HUES6 (cell line): ENCODE measurements around the gene TGFB1.
A peak's percentile ranks its signal among the peaks of the same experiment; 100 is the strongest.

Experiments used
- H3K27ac ChIP-seq: 2 replicates; pipeline ENCODE4 v1.7.0; 2013; ENCODE audit warnings: low read depth, mild to moderate bottlenecking, low read length, inconsistent platforms
- H3K27me3 ChIP-seq: 2 replicates; pipeline ENCODE4 v1.6.1; 2013; ENCODE audit warnings: low read length; ENCODE audit not compliant: control insufficient read depth, insufficient read depth
- H3K36me3 ChIP-seq: 2 replicates; pipeline ENCODE4 v1.6.1; 2013; ENCODE audit warnings: low read length; ENCODE audit not compliant: control insufficient read depth, insufficient read depth
- H3K4me1 ChIP-seq: 2 replicates; pipeline ENCODE4 v1.6.1; 2013; ENCODE audit warnings: low read length; ENCODE audit not compliant: control insufficient read depth, insufficient read depth
- H3K4me3 ChIP-seq: 2 replicates; pipeline ENCODE4 v1.5.1; 2013; ENCODE audit warnings: low read depth, low read length
- H3K9ac ChIP-seq: one replicate; pipeline ENCODE4 v1.6.1; 2013; ENCODE audit warnings: mild to moderate bottlenecking, low read length
- H3K9me3 ChIP-seq: 2 replicates; pipeline ENCODE4 v1.6.1; 2013; ENCODE audit warnings: low read depth, low read length; ENCODE audit not compliant: control insufficient read depth, insufficient read depth

The TGFB1 gene

GRCh38 chr19:41369769-41370168, 16.0 kb upstream of the TGFB1 start:
- no peaks in the 10 kb centered on the region for H3K9me3 ChIP-seq
- peaks cover under 1% of the 10 kb centered on the region; the same call in 1 of the 2 replicates for H3K4me1 ChIP-seq
- H3K4me3 ChIP-seq: no peak overlapping the region
- no peaks in the 10 kb centered on the region for H3K27me3 ChIP-seq
- no peaks in the 10 kb centered on the region for H3K36me3 ChIP-seq
- H3K9ac ChIP-seq: no peak overlapping the region
- H3K27ac ChIP-seq: no peak overlapping the region

DNA sequence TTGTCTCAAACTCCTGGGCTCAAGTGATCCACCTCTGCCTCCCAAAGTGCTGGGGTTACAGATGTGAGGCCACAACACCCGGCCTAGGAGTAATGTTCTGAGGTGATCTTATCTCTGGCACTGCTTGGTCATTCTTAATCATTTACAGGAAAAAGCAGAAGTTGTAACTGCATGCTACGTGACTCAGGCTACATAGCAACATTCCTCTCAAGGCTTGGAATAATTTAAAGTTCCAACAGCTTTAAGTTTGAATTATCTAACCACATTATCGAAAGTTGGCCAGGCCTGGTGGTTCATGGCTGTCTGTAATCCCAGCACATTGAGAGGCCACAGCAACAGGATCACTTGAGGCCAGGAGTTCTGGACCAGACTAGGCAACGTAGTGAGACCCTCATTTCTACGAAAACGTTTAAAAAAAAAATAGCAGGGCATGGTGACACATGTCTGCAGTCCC, 14.2 kb upstream of the TGFB1 start:
- Histone ChIP-seq H3K27ac (no peak overlapping the region), H3K9ac (no peak overlapping the region), H3K9me3 (no peaks in the 10 kb centered on the region), H3K36me3 (no peaks in the 10 kb centered on the region), H3K4me1 (peaks cover 8% of the 10 kb centered on the region; the same call in 1 of the 2 replicates), H3K27me3 (no peaks in the 10 kb centered on the region), H3K4me3 (no peak overlapping the region)

DNA sequence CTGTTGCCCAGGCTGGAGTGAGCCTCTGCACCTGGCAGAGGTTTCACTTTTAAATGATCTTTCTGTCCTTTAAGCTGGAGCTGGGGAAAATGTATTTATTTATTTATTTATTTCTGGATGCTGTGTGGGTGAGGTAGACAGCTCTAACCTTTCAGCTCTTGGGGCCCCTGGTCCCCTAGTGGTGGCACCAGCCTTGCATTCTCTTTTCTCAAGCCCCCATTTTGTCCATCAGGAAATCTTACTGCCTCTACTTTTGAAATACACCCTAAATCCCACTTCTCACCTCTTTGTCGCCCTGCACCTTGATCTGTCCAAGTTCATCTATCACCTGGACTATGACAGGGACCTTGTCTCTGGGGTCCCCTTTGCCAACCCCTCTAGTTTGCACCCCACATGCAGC, 12.4 kb upstream of the TGFB1 start:
- no peak overlapping the region for H3K27ac ChIP-seq
- H3K9me3 ChIP-seq: no peaks in the 10 kb centered on the region
- H3K9ac ChIP-seq: no peak overlapping the region
- H3K36me3 ChIP-seq: no peaks in the 10 kb centered on the region
- no peaks in the 10 kb centered on the region for H3K27me3 ChIP-seq
- peaks cover 8% of the 10 kb centered on the region; the same call in 1 of the 2 replicates for H3K4me1 ChIP-seq
- no peak overlapping the region for H3K4me3 ChIP-seq

DNA sequence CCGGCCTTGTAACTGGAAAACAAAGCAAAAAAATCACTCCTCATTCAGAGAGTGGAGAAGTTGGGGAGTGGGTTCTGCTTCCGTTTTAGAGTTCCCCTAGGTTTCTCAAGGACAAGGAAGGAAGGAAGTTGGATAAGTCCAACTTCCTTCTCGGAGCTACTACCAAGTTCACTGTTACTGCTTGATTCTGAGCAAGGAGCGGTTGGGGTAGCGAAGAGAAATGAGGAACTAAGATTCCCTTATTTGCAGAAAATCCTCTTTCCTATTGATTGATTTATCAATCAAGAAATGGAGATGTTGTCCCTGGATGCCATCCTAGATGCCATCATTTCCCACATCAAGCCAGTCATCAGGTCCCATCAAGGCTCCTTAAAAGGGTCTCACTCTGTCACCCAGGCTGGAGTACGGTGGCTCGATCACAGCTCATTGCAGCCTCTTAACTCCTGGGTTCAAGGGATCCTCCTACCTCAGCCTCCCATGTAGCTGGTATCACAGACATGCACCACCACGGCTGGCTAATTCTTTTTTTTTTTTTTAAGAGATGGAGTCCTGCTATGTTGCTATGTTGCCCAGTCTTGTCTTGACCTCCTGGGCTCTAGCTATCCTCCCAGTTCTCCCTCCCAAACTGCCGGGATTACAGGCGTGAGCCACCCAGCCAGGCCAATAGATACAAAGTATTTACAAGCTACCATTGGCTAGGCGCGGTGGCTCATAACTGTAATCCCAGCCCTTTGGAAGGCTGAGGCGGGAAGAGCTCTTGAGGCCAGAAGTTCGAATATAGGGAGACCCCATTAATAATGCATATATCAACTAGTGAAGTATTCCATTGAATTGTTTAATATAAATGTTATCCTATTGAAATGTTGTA, 11.0 kb upstream of the TGFB1 start:
- Histone ChIP-seq H3K4me1 (peaks cover 8% of the 10 kb centered on the region; the same call in 1 of the 2 replicates), H3K9ac (peak overlapping the region; percentile 99), H3K27ac (peak overlapping the region; percentile 96), H3K4me3 (peak overlapping the region; percentile 94), H3K36me3 (no peaks in the 10 kb centered on the region), H3K9me3 (no peaks in the 10 kb centered on the region), H3K27me3 (no peaks in the 10 kb centered on the region)

- Histone ChIP-seq H3K36me3 (no peaks in the 10 kb centered on the region), H3K9ac (peak within 1 kb of the TSS; percentile 99), H3K27ac (peak within 1 kb of the TSS; percentile 96), H3K4me3 (peak within 1 kb of the TSS; percentile 94), H3K9me3 (no peaks in the 10 kb centered on the region), H3K4me1 (peaks cover 8% of the 10 kb centered on the region; the same call in 1 of the 2 replicates), H3K27me3 (no peaks in the 10 kb centered on the region)
Measured at GRCh38 chr19:41363753-41364523, 10.2 kb upstream of the TGFB1 start, which contains the start of gene B9D2. B9D2 (minus strand) TSS chr19:41364149; CDS start chr19:41363519, 630 bp downstream.

DNA sequence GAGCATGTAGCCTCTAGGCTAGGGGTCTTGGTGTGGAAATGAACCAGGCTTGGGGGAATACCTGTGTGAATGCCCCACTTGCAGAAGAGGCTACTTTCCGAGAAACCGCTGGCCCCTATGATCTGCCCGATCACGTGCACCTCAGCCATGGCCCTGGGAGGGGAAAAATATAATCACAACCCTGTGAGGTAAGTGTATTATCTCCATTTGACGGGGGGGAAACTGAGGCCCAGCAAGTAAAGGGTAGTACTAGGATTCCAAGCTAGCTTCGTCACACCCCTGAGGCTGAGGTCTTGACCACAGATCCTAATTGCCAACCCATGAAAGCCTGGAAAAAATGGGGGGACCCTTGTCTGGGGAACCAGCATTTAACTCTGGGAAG, 9.6 kb upstream of the TGFB1 start:
- H3K36me3 ChIP-seq: no peaks in the 10 kb centered on the region
- no peaks in the 10 kb centered on the region for H3K27me3 ChIP-seq
- peak overlapping the region; percentile 42 for H3K9ac ChIP-seq
- peak overlapping the region; percentile 94 for H3K4me3 ChIP-seq
- no peak overlapping the region for H3K27ac ChIP-seq
- H3K9me3 ChIP-seq: no peaks in the 10 kb centered on the region
- H3K4me1 ChIP-seq: peaks cover 8% of the 10 kb centered on the region; the same call in 1 of the 2 replicates

DNA sequence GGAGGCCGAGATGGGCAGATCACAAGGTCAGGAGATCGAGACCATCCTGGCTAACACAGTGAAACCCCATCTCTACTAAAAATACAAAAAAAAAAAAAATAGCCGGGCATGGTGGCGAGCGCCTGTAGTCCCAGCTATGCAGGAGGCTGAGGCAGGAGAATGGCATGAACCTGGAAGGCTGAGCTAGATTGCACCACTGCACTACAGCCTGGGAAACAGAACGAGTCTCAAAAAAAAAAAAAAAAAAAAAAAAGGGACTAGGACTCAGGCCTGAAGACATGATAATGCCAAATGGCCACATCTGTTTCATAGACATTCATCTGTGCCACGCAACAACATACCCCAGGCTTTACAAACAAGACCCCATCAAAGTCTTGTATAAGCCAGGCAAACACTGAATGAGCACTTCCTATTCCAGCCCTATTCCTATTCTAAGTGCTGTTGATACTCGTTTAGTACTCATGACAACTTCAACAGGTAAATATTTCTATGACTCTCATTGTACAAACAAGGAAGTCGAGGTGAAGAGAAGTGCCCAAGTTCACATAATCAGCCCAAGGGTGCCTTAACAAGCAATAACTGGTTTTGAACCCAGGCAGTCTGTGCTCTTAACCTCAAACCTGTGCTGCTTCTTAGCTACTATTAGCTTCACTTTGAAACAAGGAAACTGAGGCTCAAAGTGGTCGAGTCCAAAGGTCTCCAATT, 8.6 kb upstream of the TGFB1 start:
- H3K27ac ChIP-seq: no peak overlapping the region
- H3K9ac ChIP-seq: no peak overlapping the region
- H3K4me1 ChIP-seq: peaks cover 8% of the 10 kb centered on the region; the same call in 1 of the 2 replicates
- no peak overlapping the region for H3K4me3 ChIP-seq
- no peaks in the 10 kb centered on the region for H3K27me3 ChIP-seq
- no peaks in the 10 kb centered on the region for H3K36me3 ChIP-seq
- H3K9me3 ChIP-seq: no peaks in the 10 kb centered on the region

GRCh38 chr19:41359741-41360140, 6.0 kb upstream of the TGFB1 start:
- no peak overlapping the region for H3K27ac ChIP-seq
- no peak overlapping the region for H3K9ac ChIP-seq
- H3K4me3 ChIP-seq: no peak overlapping the region
- H3K36me3 ChIP-seq: no peaks in the 10 kb centered on the region
- no peaks in the 10 kb centered on the region for H3K27me3 ChIP-seq
- H3K4me1 ChIP-seq: peaks cover 7% of the 10 kb centered on the region; the same call in 1 of the 2 replicates
- no peaks in the 10 kb centered on the region for H3K9me3 ChIP-seq

GRCh38 chr19:41357746-41358145, 4.0 kb upstream of the TGFB1 start:
- no peak overlapping the region for H3K27ac ChIP-seq
- no peaks in the 10 kb centered on the region for H3K9me3 ChIP-seq
- H3K4me1 ChIP-seq: 0 out of 2 replicates have a peak, but pooled peaks cover 6% of the 10 kb centered on the region
- H3K9ac ChIP-seq: no peak overlapping the region
- peaks cover 7% of the 10 kb centered on the region; the same call in 1 of the 2 replicates for H3K27me3 ChIP-seq
- H3K36me3 ChIP-seq: no peaks in the 10 kb centered on the region
- H3K4me3 ChIP-seq: no peak overlapping the region

DNA sequence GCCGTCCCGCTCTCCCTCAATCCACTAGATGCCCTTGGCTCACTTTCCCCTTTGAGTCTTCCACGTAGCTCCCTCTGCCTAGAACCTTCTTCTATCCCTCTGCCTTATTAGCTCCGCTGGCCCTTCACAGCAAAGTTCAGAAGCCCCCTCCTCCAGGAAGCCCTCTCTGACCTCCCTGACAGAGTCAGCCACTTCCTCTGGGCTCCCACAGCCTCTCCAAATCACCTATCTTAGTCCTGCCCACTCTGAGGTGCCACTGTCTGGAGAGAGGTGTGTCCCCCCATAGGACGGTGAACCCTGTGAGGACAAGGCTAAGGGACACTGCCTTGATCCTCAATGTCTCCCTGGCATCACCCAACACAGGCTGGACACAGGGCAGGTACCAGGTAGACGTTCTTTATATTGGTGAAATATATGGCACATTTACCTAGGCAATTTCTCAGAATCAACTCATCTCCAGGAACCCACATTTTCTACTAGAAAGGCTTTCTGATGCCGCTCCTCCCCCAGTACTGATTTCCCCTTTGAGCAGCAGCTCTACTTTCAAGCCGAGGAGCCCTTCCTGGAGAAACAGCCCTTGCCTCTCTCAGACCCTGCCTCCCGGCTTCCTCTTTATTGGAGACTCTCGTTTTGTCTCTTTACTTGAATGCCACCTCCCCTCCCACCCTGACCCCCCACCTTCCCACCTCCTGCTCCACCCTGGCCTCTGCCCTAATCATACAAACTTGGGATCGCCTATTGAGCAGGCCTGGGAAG, 3.4 kb upstream of the TGFB1 start:
- H3K27ac ChIP-seq: no peak overlapping the region
- no peaks in the 10 kb centered on the region for H3K36me3 ChIP-seq
- no peak overlapping the region for H3K9ac ChIP-seq
- peaks cover 12% of the 10 kb centered on the region; the same call in 1 of the 2 replicates for H3K27me3 ChIP-seq
- H3K4me1 ChIP-seq: 0 out of 2 replicates have a peak, but pooled peaks cover 6% of the 10 kb centered on the region
- H3K9me3 ChIP-seq: no peaks in the 10 kb centered on the region
- H3K4me3 ChIP-seq: no peak overlapping the region
